ENCODE data around the gene TBC1D5.

Gene TBC1D5

DNA sequence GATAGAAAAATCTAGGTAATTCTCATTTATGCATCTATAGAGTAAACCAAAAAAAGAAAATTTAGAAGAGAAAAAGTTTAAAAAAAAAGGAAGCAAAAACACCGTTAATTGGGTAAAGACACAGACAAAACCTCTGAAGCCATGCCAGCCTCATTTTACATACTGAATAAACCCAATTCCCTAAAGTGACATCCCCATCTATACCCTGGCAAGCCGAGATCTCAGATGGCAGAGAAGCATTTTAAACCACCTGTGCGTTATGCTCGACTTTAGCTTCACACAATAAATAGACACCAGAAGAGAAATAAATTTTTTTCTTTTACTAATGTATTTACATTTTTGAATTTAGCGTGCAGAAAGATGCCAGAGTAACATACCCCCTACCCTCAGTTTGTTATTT is 475.6 kb downstream of the TBC1D5 start:
- H2BK5ac ChIP-seq (ENCODE audit: low read depth, low read length, poor library complexity, severe bottlenecking): no peak overlapping the region
- no peak overlapping the region for H3K4me2 ChIP-seq (ENCODE audit: low read length, poor library complexity, severe bottlenecking)
- H3K4ac ChIP-seq (ENCODE audit: low read depth in 1 of 2, low read length in 2 of 2): no peak overlapping the region
- no peaks in the 10 kb centered on the region for H3K9me3 ChIP-seq (ENCODE audit: control insufficient read depth, low read length)
- no peak overlapping the region for H3K27ac ChIP-seq (ENCODE audit: low read length, poor library complexity, severe bottlenecking)
- no peak overlapping the region for H3K14ac ChIP-seq (ENCODE audit: low read length in 2 of 2)
- no peaks in the 10 kb centered on the region for H3K36me3 ChIP-seq (ENCODE audit: control insufficient read depth in 1 of 2, insufficient read depth in 2 of 2, low read depth in 1 of 2, low read length in 2 of 2)
- no peak overlapping the region for H3K9ac ChIP-seq (ENCODE audit: low read length)
- no peak overlapping the region for H3K23ac ChIP-seq (ENCODE audit: low read length in 2 of 2)
- no peak overlapping the region for H3K18ac ChIP-seq (ENCODE audit: low read depth in 1 of 2, low read length in 2 of 2)
- H3K4me3 ChIP-seq (ENCODE audit: insufficient read depth in 1 of 2, low read depth in 1 of 2, low read length in 2 of 2): no peak overlapping the region
- H3K79me1 ChIP-seq (replicated peaks; ENCODE audit: low read length, poor library complexity, severe bottlenecking): no peaks in the 10 kb centered on the region
- no peak overlapping the region for H4K8ac ChIP-seq (ENCODE audit: low read length)
- no peak overlapping the region for H2AK5ac ChIP-seq (ENCODE audit: low read length, severe bottlenecking)
- no peaks in the 10 kb centered on the region for H3K27me3 ChIP-seq (ENCODE audit: control insufficient read depth in 1 of 2, insufficient read depth in 1 of 2, low read length in 2 of 2)
- no peak overlapping the region for H2BK120ac ChIP-seq (ENCODE audit: low read depth, low read length)
- H4K91ac ChIP-seq (ENCODE audit: low read length): no peak overlapping the region
- H3K4me1 ChIP-seq (ENCODE audit: control insufficient read depth, insufficient read depth, low read depth, low read length): no peaks in the 10 kb centered on the region
- 100% methylated on average over 2 of the region's 5 CpGs for WGBS
- DNase-seq: no peak
- H2AFZ ChIP-seq (ENCODE audit: low read depth, low read length): no peak overlapping the region
- no peak overlapping the region for H2BK12ac ChIP-seq (ENCODE audit: low read length in 2 of 2)
- no peak overlapping the region for H2BK15ac ChIP-seq (ENCODE audit: low read depth, poor library complexity, severe bottlenecking)

DNA sequence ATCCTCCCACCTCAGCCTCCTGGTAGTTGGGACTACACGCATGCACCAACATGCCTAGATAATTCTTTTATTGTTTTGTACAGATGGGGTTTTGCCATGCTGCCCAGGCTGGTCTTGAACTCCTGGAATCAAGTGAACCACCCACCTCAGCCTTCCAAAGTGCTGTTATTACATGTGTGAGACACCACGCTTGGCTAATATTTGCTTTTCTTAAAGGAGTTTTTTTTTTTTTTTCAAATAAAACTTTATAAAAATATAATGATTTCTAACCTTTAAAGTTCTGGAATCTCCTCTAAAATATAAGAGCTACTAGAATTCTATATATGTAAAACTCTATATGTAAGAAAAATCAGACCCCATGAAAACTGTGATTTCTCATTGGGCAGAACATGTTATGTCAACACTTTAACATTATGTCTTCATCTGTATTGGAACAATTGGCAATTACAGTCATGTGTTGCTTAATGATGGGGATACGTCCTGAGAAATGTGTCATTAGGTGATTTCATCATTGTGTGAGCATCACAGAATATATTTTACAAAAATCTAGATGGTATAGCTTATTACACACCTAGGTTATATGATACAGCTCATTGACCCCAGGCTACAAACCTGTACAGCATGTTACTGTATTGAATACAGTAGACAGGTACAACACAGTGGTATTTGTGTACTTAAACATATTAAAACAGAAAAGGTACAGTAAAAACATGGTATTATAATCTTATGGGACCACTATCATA is 480.6 kb downstream of the TBC1D5 start:
- no peaks in the 10 kb centered on the region for H3K27me3 ChIP-seq (ENCODE audit: control insufficient read depth in 1 of 2, insufficient read depth in 1 of 2, low read length in 2 of 2)
- no peaks in the 10 kb centered on the region for H3K36me3 ChIP-seq (ENCODE audit: control insufficient read depth in 1 of 2, insufficient read depth in 2 of 2, low read depth in 1 of 2, low read length in 2 of 2)
- no peak overlapping the region for H3K4me3 ChIP-seq (ENCODE audit: insufficient read depth in 1 of 2, low read depth in 1 of 2, low read length in 2 of 2)
- no peak overlapping the region for H2AK5ac ChIP-seq (ENCODE audit: low read length, severe bottlenecking)
- H3K9me3 ChIP-seq (ENCODE audit: control insufficient read depth, low read length): no peaks in the 10 kb centered on the region
- H3K9ac ChIP-seq (ENCODE audit: low read length): no peak overlapping the region
- no peak overlapping the region for H3K27ac ChIP-seq (ENCODE audit: low read length, poor library complexity, severe bottlenecking)
- no peaks in the 10 kb centered on the region for H3K79me1 ChIP-seq (replicated peaks; ENCODE audit: low read length, poor library complexity, severe bottlenecking)
- no peak overlapping the region for H3K14ac ChIP-seq (ENCODE audit: low read length in 2 of 2)
- H3K18ac ChIP-seq (ENCODE audit: low read depth in 1 of 2, low read length in 2 of 2): no peak overlapping the region
- H4K8ac ChIP-seq (ENCODE audit: low read length): no peak overlapping the region
- H2AFZ ChIP-seq (ENCODE audit: low read depth, low read length): no peak overlapping the region
- H3K23ac ChIP-seq (ENCODE audit: low read length in 2 of 2): no peak overlapping the region
- H2BK120ac ChIP-seq (ENCODE audit: low read depth, low read length): no peak overlapping the region
- H3K4ac ChIP-seq (ENCODE audit: low read depth in 1 of 2, low read length in 2 of 2): no peak overlapping the region
- no peak overlapping the region for H2BK5ac ChIP-seq (ENCODE audit: low read depth, low read length, poor library complexity, severe bottlenecking)
- H2BK12ac ChIP-seq (ENCODE audit: low read length in 2 of 2): no peak overlapping the region
- DNase-seq: no peak
- H2BK15ac ChIP-seq (ENCODE audit: low read depth, poor library complexity, severe bottlenecking): no peak overlapping the region
- H4K91ac ChIP-seq (ENCODE audit: low read length): no peak overlapping the region
- H3K4me2 ChIP-seq (ENCODE audit: low read length, poor library complexity, severe bottlenecking): no peak overlapping the region
- no peaks in the 10 kb centered on the region for H3K4me1 ChIP-seq (ENCODE audit: control insufficient read depth, insufficient read depth, low read depth, low read length)
- 100% methylated on average over 2 of the region's 3 CpGs for WGBS

GRCh38 chr3:17260257-17260656 is 482.2 kb downstream of the TBC1D5 start:
- no peak overlapping the region for H3K4me2 ChIP-seq (ENCODE audit: low read length, poor library complexity, severe bottlenecking)
- no peak overlapping the region for H2BK15ac ChIP-seq (ENCODE audit: low read depth, poor library complexity, severe bottlenecking)
- no peaks in the 10 kb centered on the region for H3K4me1 ChIP-seq (ENCODE audit: control insufficient read depth, insufficient read depth, low read depth, low read length)
- no peak overlapping the region for H2BK12ac ChIP-seq (ENCODE audit: low read length in 2 of 2)
- H3K79me1 ChIP-seq (replicated peaks; ENCODE audit: low read length, poor library complexity, severe bottlenecking): no peaks in the 10 kb centered on the region
- no peak overlapping the region for H4K91ac ChIP-seq (ENCODE audit: low read length)
- no peak overlapping the region for H3K4me3 ChIP-seq (ENCODE audit: insufficient read depth in 1 of 2, low read depth in 1 of 2, low read length in 2 of 2)
- no peak overlapping the region for H3K18ac ChIP-seq (ENCODE audit: low read depth in 1 of 2, low read length in 2 of 2)
- H3K36me3 ChIP-seq (ENCODE audit: control insufficient read depth in 1 of 2, insufficient read depth in 2 of 2, low read depth in 1 of 2, low read length in 2 of 2): no peaks in the 10 kb centered on the region
- DNase-seq: no peak
- H2BK120ac ChIP-seq (ENCODE audit: low read depth, low read length): no peak overlapping the region
- no peak overlapping the region for H3K27ac ChIP-seq (ENCODE audit: low read length, poor library complexity, severe bottlenecking)
- no peaks in the 10 kb centered on the region for H3K27me3 ChIP-seq (ENCODE audit: control insufficient read depth in 1 of 2, insufficient read depth in 1 of 2, low read length in 2 of 2)
- H4K8ac ChIP-seq (ENCODE audit: low read length): no peak overlapping the region
- H3K14ac ChIP-seq (ENCODE audit: low read length in 2 of 2): no peak overlapping the region
- H2BK5ac ChIP-seq (ENCODE audit: low read depth, low read length, poor library complexity, severe bottlenecking): no peak overlapping the region
- no peak overlapping the region for H3K9ac ChIP-seq (ENCODE audit: low read length)
- H2AK5ac ChIP-seq (ENCODE audit: low read length, severe bottlenecking): no peak overlapping the region
- H3K23ac ChIP-seq (ENCODE audit: low read length in 2 of 2): no peak overlapping the region
- H3K4ac ChIP-seq (ENCODE audit: low read depth in 1 of 2, low read length in 2 of 2): no peak overlapping the region
- no peaks in the 10 kb centered on the region for H3K9me3 ChIP-seq (ENCODE audit: control insufficient read depth, low read length)
- no peak overlapping the region for H2AFZ ChIP-seq (ENCODE audit: low read depth, low read length)

DNA sequence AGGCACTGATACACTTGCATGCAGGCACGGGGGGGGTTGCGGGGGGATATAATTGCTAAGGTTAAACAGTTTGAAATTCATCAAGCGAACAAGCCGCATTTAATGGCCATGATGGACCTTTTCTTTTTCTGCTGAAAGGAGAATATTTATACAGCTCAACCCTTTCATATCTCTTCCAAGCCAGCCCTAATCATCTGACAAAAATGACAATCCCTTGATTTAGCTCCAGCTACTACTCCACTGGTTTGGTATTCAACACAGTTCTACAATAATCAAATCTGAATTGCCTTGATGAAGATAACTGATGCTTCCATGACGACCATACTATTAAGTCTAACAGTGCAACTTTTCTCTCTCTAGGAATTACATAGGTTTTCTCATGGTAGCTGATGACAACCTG is 482.7 kb downstream of the TBC1D5 start:
- H2BK12ac ChIP-seq (ENCODE audit: low read length in 2 of 2): no peak overlapping the region
- no peak overlapping the region for H2BK120ac ChIP-seq (ENCODE audit: low read depth, low read length)
- H3K14ac ChIP-seq (ENCODE audit: low read length in 2 of 2): no peak overlapping the region
- H4K8ac ChIP-seq (ENCODE audit: low read length): no peak overlapping the region
- no peak overlapping the region for H2BK5ac ChIP-seq (ENCODE audit: low read depth, low read length, poor library complexity, severe bottlenecking)
- H2BK15ac ChIP-seq (ENCODE audit: low read depth, poor library complexity, severe bottlenecking): no peak overlapping the region
- H4K91ac ChIP-seq (ENCODE audit: low read length): no peak overlapping the region
- H3K79me1 ChIP-seq (replicated peaks; ENCODE audit: low read length, poor library complexity, severe bottlenecking): no peaks in the 10 kb centered on the region
- H2AK5ac ChIP-seq (ENCODE audit: low read length, severe bottlenecking): no peak overlapping the region
- no peak overlapping the region for H3K27ac ChIP-seq (ENCODE audit: low read length, poor library complexity, severe bottlenecking)
- no peak overlapping the region for H2AFZ ChIP-seq (ENCODE audit: low read depth, low read length)
- no peaks in the 10 kb centered on the region for H3K27me3 ChIP-seq (ENCODE audit: control insufficient read depth in 1 of 2, insufficient read depth in 1 of 2, low read length in 2 of 2)
- 84% methylated on average over 4 of the region's 5 CpGs for WGBS
- DNase-seq: no peak
- no peak overlapping the region for H3K4ac ChIP-seq (ENCODE audit: low read depth in 1 of 2, low read length in 2 of 2)
- no peak overlapping the region for H3K4me3 ChIP-seq (ENCODE audit: insufficient read depth in 1 of 2, low read depth in 1 of 2, low read length in 2 of 2)
- no peaks in the 10 kb centered on the region for H3K9me3 ChIP-seq (ENCODE audit: control insufficient read depth, low read length)
- H3K4me2 ChIP-seq (ENCODE audit: low read length, poor library complexity, severe bottlenecking): no peak overlapping the region
- H3K4me1 ChIP-seq (ENCODE audit: control insufficient read depth, insufficient read depth, low read depth, low read length): no peaks in the 10 kb centered on the region
- H3K9ac ChIP-seq (ENCODE audit: low read length): no peak overlapping the region
- H3K23ac ChIP-seq (ENCODE audit: low read length in 2 of 2): no peak overlapping the region
- no peak overlapping the region for H3K18ac ChIP-seq (ENCODE audit: low read depth in 1 of 2, low read length in 2 of 2)
- H3K36me3 ChIP-seq (ENCODE audit: control insufficient read depth in 1 of 2, insufficient read depth in 2 of 2, low read depth in 1 of 2, low read length in 2 of 2): no peaks in the 10 kb centered on the region

Data from mesenchymal stem cell (in vitro differentiated cells and primary cell).